DOHH2 (cell line): Measurements from ENCODE around the gene ARMC8.

Source experiments
- H3F3A ChIP-seq: fragments of 200-600 bp; sonication (generic), shearing (Covaris generic); 2 replicates; pipeline ENCODE4 v1.6.0; 2016; ENCODE audit warnings: antibody characterized with exemption, mild to moderate bottlenecking; ENCODE audit not compliant: control insufficient read depth, insufficient read depth
- H3K27ac ChIP-seq: fragments of 200-600 bp; sonication (generic); 2 replicates; pipeline ENCODE4 v1.5.1; 2014; ENCODE audit warnings: low read depth, mild to moderate bottlenecking, low read length, moderate library complexity
- H3K27me3 ChIP-seq: fragments of 200-600 bp; sonication (generic); 2 replicates; pipeline ENCODE4 v1.6.1; 2014; ENCODE audit warnings: mild to moderate bottlenecking, low read length, mixed read lengths; ENCODE audit not compliant: control insufficient read depth
- H3K36me3 ChIP-seq: fragments of 200-600 bp; sonication (generic); 2 replicates; pipeline ENCODE4 v1.6.1; 2014; ENCODE audit warnings: mild to moderate bottlenecking, low read length, moderate library complexity, mixed read lengths; ENCODE audit not compliant: control insufficient read depth
- H3K4me1 ChIP-seq: fragments of 200-600 bp; sonication (generic); 2 replicates; pipeline ENCODE4 v1.6.1; 2014; ENCODE audit warnings: mild to moderate bottlenecking, low read length, mixed read lengths; ENCODE audit not compliant: control insufficient read depth
- H3K4me2 ChIP-seq: fragments of 200-600 bp; sonication (generic); 2 replicates; pipeline ENCODE4 v1.6.0; 2014; ENCODE audit warnings: mild to moderate bottlenecking, low read length, moderate library complexity
- H3K4me3 ChIP-seq: fragments of 200-600 bp; sonication (generic); 2 replicates; pipeline ENCODE4 v1.5.1; 2014; ENCODE audit warnings: mild to moderate bottlenecking, low read length, mixed read lengths
- H3K79me2 ChIP-seq: fragments of 200-600 bp; sonication (generic); 2 replicates; pipeline ENCODE4 v1.6.1; 2014; ENCODE audit warnings: mild to moderate bottlenecking, low read length, mixed read lengths; ENCODE audit not compliant: control insufficient read depth
- H3K9me2 ChIP-seq: fragments of 200-600 bp; sonication (generic); replicated peaks from 2 replicates; pipeline ENCODE4 v1.6.1; 2014; ENCODE audit warnings: mild to moderate bottlenecking, low read length, mixed read lengths; ENCODE audit not compliant: control insufficient read depth
- H3K9me3 ChIP-seq: fragments of 200-600 bp; sonication (generic); 2 replicates; pipeline ENCODE4 v1.6.1; 2014; ENCODE audit warnings: antibody characterized with exemption, low read length, mixed read lengths; ENCODE audit not compliant: control insufficient read depth, insufficient read depth
- H4K20me1 ChIP-seq: fragments of 200-600 bp; sonication (generic); 2 replicates; pipeline ENCODE4 v1.6.0; 2014; ENCODE audit warnings: low read depth, mild to moderate bottlenecking, antibody characterized with exemption, low read length, moderate library complexity; ENCODE audit not compliant: control insufficient read depth, insufficient read depth
- EZH2phosphoT487 ChIP-seq: fragments of 200-600 bp; sonication (generic); IDR thresholded peaks from 2 replicates; pipeline ENCODE4 v1.6.1; 2017; ENCODE audit warnings: borderline replicate concordance, mild to moderate bottlenecking, antibody characterized with exemption, low read length, moderate library complexity, mixed read lengths
- TF ChIP-seq, protein P1 (sequence below): fragments of 200-600 bp; sonication (generic); IDR thresholded peaks from one replicate; pipeline ENCODE4 v1.5.1; 2014; ENCODE audit warnings: antibody characterized with exemption, mild to moderate bottlenecking, low read depth, low read length; ENCODE audit not compliant: poor library complexity, severe bottlenecking

The ARMC8 gene

DNA sequence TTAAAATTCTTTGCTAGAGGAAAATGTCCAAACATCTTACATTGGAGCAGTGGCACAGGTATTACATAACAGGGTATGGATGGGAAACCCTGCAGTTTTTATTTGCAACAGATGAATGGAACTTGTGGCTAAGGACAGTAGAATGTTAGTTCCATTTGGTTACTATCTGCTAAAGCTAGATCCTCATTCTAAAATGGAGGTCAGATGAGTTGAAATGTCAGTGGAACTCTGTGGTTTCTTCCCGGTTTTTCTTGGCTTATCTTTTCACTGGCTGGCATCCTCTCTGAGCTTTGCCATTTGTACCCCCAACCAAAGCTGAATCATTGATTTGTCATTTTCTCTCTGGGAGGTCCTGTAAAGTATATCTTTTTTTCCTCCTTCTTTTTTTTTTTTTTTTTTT, 68.9 kb downstream of the ARMC8 start:
- H3F3A ChIP-seq: no peaks in the 10 kb centered on the region
- no peaks in the 10 kb centered on the region for H3K79me2 ChIP-seq
- H3K27ac ChIP-seq: no peak overlapping the region
- H3K4me1 ChIP-seq: no peaks in the 10 kb centered on the region
- TF ChIP-seq, protein P1, sequence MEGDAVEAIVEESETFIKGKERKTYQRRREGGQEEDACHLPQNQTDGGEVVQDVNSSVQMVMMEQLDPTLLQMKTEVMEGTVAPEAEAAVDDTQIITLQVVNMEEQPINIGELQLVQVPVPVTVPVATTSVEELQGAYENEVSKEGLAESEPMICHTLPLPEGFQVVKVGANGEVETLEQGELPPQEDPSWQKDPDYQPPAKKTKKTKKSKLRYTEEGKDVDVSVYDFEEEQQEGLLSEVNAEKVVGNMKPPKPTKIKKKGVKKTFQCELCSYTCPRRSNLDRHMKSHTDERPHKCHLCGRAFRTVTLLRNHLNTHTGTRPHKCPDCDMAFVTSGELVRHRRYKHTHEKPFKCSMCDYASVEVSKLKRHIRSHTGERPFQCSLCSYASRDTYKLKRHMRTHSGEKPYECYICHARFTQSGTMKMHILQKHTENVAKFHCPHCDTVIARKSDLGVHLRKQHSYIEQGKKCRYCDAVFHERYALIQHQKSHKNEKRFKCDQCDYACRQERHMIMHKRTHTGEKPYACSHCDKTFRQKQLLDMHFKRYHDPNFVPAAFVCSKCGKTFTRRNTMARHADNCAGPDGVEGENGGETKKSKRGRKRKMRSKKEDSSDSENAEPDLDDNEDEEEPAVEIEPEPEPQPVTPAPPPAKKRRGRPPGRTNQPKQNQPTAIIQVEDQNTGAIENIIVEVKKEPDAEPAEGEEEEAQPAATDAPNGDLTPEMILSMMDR: no peak
- no peak for TF ChIP-seq EZH2phosphoT487
- no peaks in the 10 kb centered on the region for H3K9me2 ChIP-seq
- H3K9me3 ChIP-seq: no peaks in the 10 kb centered on the region
- H3K4me3 ChIP-seq: no peak overlapping the region
- H3K36me3 ChIP-seq: no peaks in the 10 kb centered on the region; the same call in 1 of the 2 replicates
- H3K27me3 ChIP-seq: no peaks in the 10 kb centered on the region
- H3K4me2 ChIP-seq: no peak overlapping the region
- H4K20me1 ChIP-seq: 0 out of 2 replicates have a peak, but pooled peaks cover 5% of the 10 kb centered on the region

DNA sequence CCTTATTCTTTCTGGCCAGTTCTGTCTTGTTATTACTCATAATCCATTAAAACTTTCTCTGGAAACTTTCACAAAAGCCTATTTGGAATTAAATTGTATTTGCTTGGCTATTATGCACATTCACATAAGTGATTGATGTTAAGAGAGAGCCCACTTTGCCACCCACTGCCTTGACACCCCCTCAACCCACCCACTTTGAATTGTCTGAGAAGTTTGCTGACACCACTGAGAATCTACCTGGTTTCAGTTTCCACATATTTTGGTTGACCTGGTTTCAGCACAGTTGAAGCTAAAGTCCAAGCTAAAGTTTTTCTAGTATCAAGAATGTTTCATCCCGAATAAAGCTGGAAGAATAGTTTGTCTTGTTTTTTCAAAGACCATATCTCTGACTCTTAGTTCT, 70.9 kb downstream of the ARMC8 start:
- no peaks in the 10 kb centered on the region for H3K9me2 ChIP-seq
- H3K4me1 ChIP-seq: no peaks in the 10 kb centered on the region
- no peak overlapping the region for H3K4me3 ChIP-seq
- no peak overlapping the region for H3K27ac ChIP-seq
- no peak for TF ChIP-seq EZH2phosphoT487
- TF ChIP-seq, protein P1: no peak
- peaks cover 5% of the 10 kb centered on the region; the same call in 1 of the 2 replicates for H4K20me1 ChIP-seq
- H3F3A ChIP-seq: no peaks in the 10 kb centered on the region
- no peaks in the 10 kb centered on the region for H3K27me3 ChIP-seq
- H3K4me2 ChIP-seq: no peak overlapping the region
- H3K9me3 ChIP-seq: no peaks in the 10 kb centered on the region
- H3K79me2 ChIP-seq: no peaks in the 10 kb centered on the region
- H3K36me3 ChIP-seq: no peaks in the 10 kb centered on the region; the same call in 1 of the 2 replicates

DNA sequence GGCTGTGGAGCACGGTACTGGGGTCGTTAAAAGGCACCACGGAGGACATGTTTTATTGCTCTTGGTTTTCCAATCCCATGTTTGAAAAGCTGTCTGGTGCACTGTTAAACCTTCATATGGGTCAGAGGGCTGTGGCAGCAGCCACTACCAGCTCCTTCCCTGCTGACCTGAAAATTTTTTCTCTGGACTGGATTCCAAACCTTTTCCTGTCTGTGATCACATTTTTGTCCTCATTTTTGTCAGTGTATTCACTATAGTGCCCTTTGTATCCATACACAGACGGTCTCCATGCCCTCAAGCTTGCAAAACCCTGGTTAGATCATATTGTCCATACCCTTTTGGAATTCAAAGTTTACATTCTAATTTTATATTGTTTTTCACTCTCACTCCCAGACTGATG, 72.0 kb downstream of the ARMC8 start:
- Histone ChIP-seq H3K9me2 (no peaks in the 10 kb centered on the region), H3K79me2 (no peaks in the 10 kb centered on the region), H3K36me3 (peaks cover 7% of the 10 kb centered on the region; the same call in 1 of the 2 replicates), H3K27me3 (no peaks in the 10 kb centered on the region), H3K4me2 (no peak overlapping the region), H3K4me1 (no peaks in the 10 kb centered on the region), H4K20me1 (peaks cover 5% of the 10 kb centered on the region; the same call in 1 of the 2 replicates), H3K27ac (no peak overlapping the region), H3K9me3 (no peaks in the 10 kb centered on the region), H3F3A (no peaks in the 10 kb centered on the region), H3K4me3 (no peak overlapping the region)
- TF ChIP-seq, protein P1: no peak
- no peak for TF ChIP-seq EZH2phosphoT487

DNA sequence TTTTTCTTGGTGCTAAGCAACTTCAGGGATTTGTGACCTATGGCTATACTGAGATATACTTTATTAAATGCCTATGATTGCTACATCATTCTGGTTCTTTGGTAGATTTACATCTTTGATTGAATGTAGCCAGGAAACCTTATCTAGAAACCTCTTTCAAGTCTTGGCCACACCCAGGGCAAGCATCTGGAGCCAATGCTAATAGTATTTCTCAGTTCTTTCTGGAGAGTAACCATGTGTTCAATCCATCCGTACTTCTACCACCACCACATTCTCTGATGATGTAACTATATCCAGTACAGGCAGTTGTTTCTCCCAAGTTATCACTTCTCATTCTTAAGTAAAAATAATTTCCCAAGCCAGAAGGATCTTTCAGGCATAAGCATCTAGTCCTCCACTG, 73.5 kb downstream of the ARMC8 start:
- Histone ChIP-seq H4K20me1 (peaks cover 5% of the 10 kb centered on the region; the same call in 1 of the 2 replicates), H3K9me3 (no peaks in the 10 kb centered on the region), H3K27me3 (no peaks in the 10 kb centered on the region), H3F3A (no peaks in the 10 kb centered on the region), H3K36me3 (peaks cover 8% of the 10 kb centered on the region; the same call in 1 of the 2 replicates), H3K27ac (no peak overlapping the region), H3K4me1 (no peaks in the 10 kb centered on the region), H3K9me2 (no peaks in the 10 kb centered on the region), H3K4me3 (no peak overlapping the region), H3K4me2 (no peak overlapping the region), H3K79me2 (no peaks in the 10 kb centered on the region)
- TF ChIP-seq EZH2phosphoT487: no peak
- TF ChIP-seq, protein P1: no peak
